Ishikawa (cell line): ENCODE results near the gene MATR3.

Experiments
- CEBPB ChIP-seq: IDR thresholded peaks from 2 replicates; pipeline ENCODE4 v1.6.1; 2012
- CREB1 ChIP-seq: IDR thresholded peaks from 2 replicates; pipeline ENCODE4 v1.6.1; 2012; ENCODE audit warnings: low read depth
- EGR1 ChIP-seq: IDR thresholded peaks from 2 replicates; pipeline ENCODE4 v1.6.1; 2012
- EP300 ChIP-seq: IDR thresholded peaks from 2 replicates; pipeline ENCODE4 v1.6.1; 2012; ENCODE audit warnings: borderline replicate concordance
- FOXM1 ChIP-seq: IDR thresholded peaks from 2 replicates; pipeline ENCODE4 v1.6.1; 2012; ENCODE audit warnings: low read depth, borderline replicate concordance
- NFIC ChIP-seq: IDR thresholded peaks from 2 replicates; pipeline ENCODE4 v1.6.1; 2012
- RAD21 ChIP-seq: IDR thresholded peaks from 2 replicates; pipeline ENCODE4 v1.6.1; 2012; ENCODE audit warnings: low read depth
- REST ChIP-seq: IDR thresholded peaks from 2 replicates; pipeline ENCODE4 v1.6.1; 2012; ENCODE audit warnings: low read depth, mild to moderate bottlenecking
- TAF1 ChIP-seq: IDR thresholded peaks from 2 replicates; pipeline ENCODE4 v1.6.1; 2012; ENCODE audit warnings: low read depth, mild to moderate bottlenecking
- TEAD4 ChIP-seq: IDR thresholded peaks from 2 replicates; pipeline ENCODE4 v1.6.1; 2012
- YY1 ChIP-seq: IDR thresholded peaks from 2 replicates; pipeline ENCODE4 v1.6.1; 2012; ENCODE audit warnings: low read depth
- ZBTB7A ChIP-seq: IDR thresholded peaks from 2 replicates; pipeline ENCODE4 v1.6.1; 2012; ENCODE audit warnings: low read depth
- TF ChIP-seq, protein P1 (sequence below): IDR thresholded peaks from 2 replicates; pipeline ENCODE4 v1.6.1; 2012

- TF ChIP-seq REST (no peak), TAF1 (no peak), TEAD4 (no peak), EGR1 (no peak), RAD21 (no peak), ZBTB7A (no peak), NFIC (no peak), YY1 (no peak), FOXM1 (no peak), CEBPB (no peak), EP300 (no peak), CREB1 (no peak)
- TF ChIP-seq, protein P1, sequence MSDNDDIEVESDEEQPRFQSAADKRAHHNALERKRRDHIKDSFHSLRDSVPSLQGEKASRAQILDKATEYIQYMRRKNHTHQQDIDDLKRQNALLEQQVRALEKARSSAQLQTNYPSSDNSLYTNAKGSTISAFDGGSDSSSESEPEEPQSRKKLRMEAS = no peak
Observed at GRCh38 chr5:139265001-139265400, 28.5 kb upstream of the MATR3 start.
